Activated CD4-positive, CD25-positive, alpha-beta regulatory T cell treated with anti-CD3 and anti-CD28 coated beads, Interleukin-2, amount 50 U/mL, for 72 hours (primary cell): ENCODE measurements around the gene ANKRD26.

ENCODE experiments used
- DNase-seq: peaks from one replicate; pipeline ENCODE4 v3.0.0; 2021

The ANKRD26 gene

DNA sequence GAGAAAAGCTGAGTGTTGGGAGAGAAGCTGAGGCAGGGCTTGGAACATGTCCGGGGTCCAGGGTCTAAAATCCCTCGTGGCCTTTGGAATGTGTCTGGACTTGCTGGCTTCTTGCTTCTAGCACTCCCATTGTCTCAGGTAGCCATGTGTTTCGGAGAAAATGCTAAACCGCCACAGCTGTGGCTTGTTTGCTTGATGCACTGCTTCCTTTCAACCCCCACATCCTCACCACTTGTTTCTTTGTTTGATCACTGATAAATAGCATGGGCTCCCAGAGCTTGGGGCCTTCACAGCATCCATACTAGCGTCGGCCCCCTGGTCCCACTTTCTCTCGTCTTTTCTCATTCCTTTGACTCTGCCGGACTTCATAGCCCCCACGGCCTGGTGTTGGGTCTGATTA lies 102.7 kb downstream of the ANKRD26 start:
- no peak for DNase-seq

DNA sequence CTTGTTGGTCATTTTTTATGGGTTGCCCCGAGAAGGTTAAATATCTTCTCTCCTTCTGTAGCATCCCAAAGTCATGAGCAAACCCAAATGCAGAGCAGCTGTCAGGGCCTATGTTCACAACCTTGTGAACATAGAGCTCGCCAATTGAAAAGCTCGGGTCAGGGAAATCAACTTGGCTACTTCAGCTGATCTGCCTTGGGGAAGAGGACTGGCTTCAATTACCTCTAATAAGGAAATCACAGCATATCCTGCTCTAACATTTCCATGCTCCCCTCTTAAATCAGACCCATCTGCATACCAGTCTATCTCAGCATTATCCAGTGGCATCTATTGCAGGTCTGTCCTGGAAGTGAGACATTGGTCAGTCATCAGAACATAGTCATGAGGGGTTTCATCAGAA lies 105.6 kb downstream of the ANKRD26 start:
- no peak for DNase-seq

DNA sequence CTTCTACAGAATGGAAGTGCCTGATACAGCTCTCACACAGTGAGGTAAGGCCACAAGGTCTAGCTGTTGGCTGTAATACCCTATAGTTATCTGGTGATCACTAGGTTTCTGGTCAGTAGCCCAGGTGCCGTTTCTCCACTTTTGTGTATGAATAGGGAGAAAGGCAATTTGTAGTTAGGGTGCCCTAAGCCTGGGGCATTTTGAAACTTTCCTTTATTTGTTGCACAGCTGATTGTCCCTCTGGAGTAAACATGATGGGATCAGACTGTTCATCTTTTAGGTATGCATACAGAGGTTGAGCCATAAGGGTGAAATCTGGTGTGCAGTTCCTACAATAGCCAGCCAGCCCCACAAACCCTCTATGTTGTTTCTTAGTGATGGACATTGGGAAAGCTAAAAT lies 112.4 kb downstream of the ANKRD26 start:
- no peak for DNase-seq

DNA sequence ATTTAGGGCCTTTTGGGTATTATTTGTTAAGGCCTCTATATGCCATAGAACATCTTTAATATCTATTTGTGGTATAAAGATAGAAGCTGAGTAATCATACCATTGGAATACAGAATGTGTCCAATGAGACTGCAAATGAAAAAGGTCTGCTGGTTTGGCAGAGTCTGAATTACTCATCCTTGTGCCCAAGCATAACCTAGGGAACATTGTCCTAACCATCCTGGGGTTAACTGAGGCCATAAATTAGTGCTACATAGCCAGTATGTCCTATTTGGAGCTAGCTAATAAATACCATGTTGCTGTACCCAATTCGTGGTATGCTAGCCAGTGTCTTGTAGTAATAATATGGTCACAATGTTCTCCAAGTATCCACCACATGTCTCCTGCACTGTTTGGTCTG lies 117.1 kb downstream of the ANKRD26 start:
- DNase-seq = no peak

DNA sequence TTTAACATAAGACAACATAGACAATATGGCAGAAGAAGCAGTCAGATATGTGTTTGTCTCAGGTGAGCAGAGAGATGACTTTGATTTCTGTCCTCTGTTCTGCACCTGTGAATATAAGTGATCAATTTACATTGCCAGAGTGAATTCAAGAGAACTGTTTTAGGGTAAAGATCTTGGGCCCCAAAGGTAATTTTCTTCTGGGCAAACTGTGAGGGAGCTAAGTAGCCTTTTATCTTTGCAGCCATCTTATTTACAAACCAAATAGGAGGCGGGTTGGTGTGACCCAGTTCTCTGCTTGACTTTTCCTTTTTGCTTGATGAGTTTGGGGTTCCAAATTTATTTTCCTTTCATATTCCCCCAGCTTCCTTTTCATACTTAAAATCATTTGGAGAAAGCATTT lies 118.2 kb downstream of the ANKRD26 start:
- no peak for DNase-seq

- DNase-seq = no peak
Observed at GRCh38 chr10:26981232-26981824, 119.0 kb downstream of the ANKRD26 start.

DNA sequence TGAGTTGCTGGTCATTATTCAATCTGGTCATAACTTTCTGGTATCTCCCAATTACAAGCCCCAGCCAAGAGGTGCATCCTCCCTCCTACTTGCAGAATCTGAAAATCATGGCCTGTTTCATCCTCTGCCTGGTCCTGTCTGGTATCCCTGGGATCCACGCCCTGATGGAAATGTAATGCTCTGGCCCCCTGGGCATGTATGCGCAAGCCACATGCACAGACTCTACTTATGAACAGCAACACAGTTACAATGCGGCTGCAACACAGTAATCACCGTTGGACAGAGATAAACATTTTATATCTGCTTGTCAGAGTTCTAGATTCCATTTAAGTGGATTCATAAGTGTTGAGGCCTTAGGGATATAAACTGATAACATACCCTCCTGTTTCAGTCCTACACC lies 121.8 kb downstream of the ANKRD26 start:
- no peak for DNase-seq

GRCh38 chr10:26977635-26978034 lies 122.7 kb downstream of the ANKRD26 start:
- no peak for DNase-seq

GRCh38 chr10:26970667-26971066 lies 129.6 kb downstream of the ANKRD26 start:
- DNase-seq = no peak

DNA sequence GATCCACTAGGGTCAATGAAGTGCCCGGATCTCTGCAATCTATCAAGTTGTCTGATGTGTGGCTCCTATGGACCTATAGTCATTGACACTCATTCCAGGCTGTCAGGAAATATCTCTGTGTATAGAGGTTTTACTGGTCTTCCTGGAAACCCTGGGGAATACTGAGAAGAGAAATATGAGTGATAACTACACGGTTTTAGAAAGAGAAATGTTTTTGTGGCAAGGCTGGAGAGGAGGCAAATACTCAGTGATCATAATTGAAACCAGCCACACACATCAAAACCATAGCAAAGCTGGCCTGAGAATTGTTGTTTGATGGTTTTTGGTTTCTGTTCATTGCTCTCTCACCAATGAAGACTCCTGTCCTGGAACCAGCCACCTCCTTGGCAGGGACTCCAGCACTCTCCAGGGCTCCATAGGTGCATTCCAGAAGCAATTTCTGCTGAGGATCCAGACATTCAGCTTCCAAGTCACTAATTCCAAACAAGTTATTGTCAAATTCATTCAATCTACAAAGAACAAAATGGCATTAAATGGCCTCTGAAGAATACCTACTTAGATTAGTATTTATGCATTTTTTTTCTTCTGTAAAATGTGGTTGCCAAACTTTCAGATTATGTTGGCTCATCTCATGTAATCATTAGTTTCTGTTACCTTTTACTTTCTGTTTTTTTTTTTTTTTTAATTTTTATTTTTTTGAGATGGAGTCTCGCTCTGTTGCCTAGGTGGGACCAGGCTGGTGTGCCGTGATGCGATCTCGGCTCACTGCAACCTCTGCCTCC lies 131.0 kb downstream of the ANKRD26 start:
- no peak for DNase-seq

DNA sequence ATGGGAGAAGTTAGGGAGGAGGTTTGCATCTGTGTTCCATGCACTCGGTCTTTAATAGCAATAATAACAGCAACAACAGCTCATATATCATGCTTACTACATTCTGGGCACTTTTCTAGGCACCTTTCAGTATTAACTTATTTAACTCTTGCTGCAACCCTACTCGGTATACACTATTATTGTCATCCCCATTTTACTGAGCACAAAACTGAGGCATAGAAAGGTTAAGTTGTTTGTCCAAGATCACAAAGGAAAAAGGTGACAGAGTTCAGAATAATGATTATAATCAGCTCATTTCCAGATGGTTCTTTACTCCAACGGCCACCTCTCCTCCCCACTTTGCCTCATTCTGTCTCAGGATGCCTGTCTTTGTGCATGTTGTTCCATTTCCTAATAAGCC lies 137.5 kb downstream of the ANKRD26 start:
- DNase-seq = no peak

- no peak for DNase-seq
Observed at GRCh38 chr10:26960308-26960707, 140.0 kb downstream of the ANKRD26 start.

DNA sequence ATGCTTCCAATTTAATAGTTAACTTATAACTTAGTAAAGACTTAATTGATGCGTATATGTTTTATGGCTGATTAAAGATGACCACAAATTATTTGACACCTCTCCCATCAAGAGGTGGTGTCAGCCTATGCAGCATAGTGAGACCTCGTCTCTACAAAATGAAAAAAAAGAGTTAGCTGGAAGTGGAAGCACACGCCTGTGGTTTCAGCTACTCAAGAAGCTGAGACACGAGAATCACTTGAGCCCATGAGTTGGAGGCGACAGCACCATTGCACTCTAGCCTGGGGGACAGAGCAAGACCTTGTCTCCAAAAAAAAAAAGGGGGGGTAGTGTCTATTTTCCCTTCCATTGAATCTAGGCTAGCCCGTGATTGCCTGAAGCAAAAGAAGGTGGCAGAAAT lies 140.5 kb downstream of the ANKRD26 start:
- no peak for DNase-seq
